GM18508 (cell line): ENCODE measurements around the gene CLCN5.

Source experiments
- ATAC-seq: cut with Tn5 transposase; IDR thresholded peaks from one replicate; pipeline ENCODE4 v1.9.1; 2021; ENCODE audit warnings: moderate number of reproducible peaks; ENCODE audit not compliant: insufficient read depth, unreplicated experiment

Gene CLCN5

DNA sequence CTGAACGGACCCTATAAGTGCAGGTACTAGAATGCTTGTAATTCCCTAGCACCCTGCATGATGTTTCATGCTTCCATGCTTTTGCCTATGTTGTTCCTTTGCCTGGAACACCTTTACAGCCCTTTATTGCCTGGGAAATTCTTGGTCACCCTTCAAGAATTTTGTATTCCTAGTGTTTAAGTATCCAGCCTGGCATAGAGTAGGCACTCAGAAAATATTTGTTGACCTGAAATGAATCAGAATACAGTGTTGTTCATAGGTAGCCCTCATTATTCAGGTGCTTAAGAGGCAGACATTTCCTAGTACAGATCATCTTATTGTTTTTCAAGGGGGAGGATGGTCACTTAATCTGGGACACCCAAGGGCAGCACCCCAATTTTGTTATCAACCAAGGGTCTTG, 203.1 kb downstream of the CLCN5 start:
- ATAC-seq: no peak

DNA sequence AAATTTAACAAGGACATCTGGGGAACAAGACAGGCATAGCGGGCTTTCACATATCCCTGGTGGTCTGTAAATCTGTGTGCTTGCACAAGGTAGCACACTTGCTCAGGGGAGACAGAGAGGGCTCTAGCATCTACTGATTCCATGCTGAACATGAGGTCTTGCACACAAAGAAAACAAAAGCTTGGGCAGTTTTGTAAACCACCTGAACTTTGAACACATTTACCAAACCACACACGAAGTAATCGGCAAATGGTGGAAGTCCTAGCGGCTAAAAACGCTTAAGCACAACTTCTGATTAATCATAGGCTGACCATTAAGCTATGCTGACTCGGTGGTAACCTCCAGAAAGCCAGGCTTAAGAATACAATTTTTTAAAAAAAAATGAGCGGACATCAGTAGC, 225.6 kb downstream of the CLCN5 start:
- ATAC-seq: no peak
